HG03558 (cell line): ENCODE measurements around the gene NRTN.
"Not testable (repeated sequence)": the region's sequence is repeated elsewhere in the genome, so short reads cannot be mapped to it uniquely, and the experiment has no call there.

Experiments used
- ATAC-seq: cut with Tn5 transposase; IDR thresholded peaks from one replicate; pipeline ENCODE4 v1.9.1; 2021; ENCODE audit warnings: moderate number of reproducible peaks; ENCODE audit not compliant: unreplicated experiment; ENCODE audit errors: extremely low read depth

NRTN gene, protein sequence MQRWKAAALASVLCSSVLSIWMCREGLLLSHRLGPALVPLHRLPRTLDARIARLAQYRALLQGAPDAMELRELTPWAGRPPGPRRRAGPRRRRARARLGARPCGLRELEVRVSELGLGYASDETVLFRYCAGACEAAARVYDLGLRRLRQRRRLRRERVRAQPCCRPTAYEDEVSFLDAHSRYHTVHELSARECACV

DNA sequence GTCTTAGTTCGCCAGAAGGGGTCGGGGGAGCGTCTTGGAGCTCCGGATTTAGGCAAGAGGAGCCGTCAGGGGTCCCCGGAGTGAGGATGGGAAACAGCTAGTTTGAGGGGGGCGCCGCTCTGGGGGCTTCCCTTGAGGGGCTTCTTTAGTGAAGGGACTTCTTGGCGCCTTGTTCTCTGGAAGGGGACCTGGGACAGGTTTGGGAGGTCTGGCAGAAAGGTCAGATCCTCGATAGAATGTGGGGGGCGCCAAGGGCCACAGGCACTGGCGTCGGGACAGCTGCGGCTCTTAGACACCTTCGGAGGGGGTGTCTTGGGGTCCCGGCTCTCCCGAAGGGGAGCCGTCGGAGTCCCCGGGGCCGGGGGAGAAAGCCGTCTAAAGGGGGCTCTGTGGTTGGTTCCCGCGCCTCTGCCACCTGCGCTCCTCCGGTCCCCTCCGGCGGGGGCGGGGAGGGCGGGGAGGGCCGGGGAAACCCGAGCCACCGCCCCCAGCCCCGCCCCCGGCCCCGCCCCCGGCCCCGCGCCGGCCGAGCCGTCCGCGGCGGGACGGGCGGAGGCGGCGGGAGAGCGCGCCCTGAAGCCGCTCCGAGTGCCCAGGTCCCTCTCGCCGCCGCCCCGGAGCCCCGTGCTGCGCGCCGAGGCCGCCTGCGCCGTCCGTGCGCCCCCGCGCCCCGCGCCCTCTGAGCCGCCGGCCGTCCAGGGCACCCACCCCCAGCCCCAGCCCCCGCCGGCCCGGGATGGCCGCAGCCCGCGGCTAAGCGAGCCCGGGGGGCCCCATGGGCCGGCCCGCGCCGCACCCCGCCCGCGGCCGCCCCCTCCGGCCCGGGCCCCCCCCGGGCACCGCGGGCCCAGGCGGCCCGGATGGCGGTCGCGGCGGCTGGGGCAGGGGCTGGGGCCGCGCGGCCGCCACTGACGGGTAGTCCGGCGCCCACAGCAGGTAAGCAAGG is at the start of gene NRTN:
Gene NRTN, plus strand, starts transcription at position 552 of the 946 bp plus-strand sequence. CDS start 19,099 bp downstream, outside the sequence.
- no peak for ATAC-seq

DNA sequence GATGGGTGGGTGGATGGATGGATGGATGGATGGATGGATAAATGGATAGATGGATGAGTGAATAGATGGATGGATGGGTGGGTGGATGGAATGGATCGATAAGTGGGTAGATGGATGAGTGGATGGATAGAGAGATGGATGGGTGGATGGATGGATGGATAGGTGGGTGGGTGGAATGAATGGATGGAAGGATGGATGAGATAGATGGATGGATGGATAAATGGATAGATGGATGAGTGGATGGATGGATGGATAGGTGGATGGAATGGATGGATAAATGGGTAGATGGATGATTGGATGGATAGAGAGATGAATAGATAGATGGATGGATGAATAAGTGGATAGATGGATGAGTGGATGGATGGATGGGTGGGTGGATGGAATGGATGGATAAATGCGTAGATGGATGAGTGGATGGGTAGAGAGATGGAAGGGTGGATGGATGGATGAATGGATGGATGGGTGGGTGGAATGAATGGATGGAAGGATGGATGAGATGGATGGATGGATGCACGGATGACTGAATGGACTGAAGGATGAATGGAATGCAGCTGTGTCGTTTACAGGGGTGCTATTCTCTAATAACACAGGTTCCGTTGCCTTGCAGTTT is 42.2 kb upstream of the NRTN start:
- no peak for ATAC-seq

DNA sequence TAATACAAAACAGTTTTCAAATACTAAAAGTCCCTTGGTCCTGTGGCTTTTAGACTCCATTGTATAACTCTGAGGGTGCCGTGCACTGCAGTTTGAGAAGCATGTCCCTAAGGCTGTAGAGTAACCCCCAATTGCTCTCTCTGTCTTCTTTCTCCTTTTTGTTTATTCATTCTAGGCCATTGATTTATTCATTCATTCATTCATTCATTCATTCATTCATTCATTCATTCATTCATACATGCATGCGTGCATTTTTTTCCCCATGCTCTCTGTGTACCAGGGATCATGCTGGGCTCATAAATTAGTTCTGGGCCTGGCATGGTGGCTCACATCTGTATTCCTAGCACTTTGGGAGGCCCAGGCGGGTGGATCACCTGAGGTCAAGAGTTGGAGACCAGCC is 39.6 kb upstream of the NRTN start:
- ATAC-seq: no peak

DNA sequence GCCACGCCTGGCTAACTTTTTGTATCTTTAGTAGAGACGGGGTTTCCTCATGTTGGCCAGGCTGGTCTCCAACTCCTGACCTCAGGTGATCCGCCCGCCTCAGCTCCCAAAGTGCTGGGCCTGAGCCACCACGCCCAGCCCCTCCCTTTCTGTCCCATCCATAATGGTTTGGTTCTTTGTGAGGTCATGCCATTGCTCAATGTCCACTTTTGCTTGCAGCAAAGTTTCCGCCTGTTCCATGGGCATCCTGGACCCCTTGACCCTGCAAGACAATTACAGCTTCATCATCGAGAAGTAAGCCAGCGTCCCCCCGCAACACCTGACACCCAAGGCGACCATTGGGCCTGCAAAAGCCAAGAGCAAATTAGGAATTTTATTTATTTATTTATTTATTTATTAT is 36.9 kb upstream of the NRTN start:
- ATAC-seq: no peak

DNA sequence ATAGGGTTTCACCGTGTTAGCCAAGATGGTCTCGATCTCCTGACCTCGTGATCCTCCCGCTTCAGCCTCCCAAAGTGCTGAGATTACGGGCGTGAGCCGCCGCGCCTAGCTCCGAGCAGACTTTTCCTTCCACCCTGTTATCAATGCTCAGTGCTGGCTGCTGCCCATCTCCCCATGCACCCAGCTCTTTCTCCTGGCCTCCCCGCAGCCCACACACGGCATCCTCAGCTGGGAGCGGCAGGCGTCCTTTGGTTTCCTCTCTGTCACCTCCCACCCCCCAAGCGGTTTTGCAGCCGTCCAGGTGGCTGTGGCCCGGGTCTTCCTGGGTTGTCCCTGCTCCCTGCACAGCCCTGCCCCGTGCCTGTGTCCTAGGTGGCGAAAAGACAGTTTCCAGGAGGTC is 32.5 kb upstream of the NRTN start:
- no peak for ATAC-seq

DNA sequence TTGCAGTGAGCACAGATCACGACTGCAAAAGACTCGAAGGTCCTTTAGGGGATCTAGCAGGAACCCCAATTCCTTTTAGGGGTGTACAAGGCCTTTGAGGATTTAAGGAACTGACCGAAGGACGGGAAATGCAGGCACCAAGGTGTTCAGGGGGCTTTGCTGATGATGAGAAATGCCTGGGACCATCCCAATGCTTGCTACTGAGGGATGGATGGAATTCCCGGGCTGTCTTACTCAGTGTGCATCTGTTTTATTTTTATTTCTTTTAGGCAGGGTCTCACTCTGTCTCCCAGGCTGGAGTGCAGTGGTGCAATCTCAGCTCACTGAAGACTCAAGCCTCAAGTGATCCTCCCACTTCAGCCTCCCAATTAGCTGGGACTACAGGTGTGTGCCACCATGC is 31.6 kb upstream of the NRTN start:
- ATAC-seq: no peak

DNA sequence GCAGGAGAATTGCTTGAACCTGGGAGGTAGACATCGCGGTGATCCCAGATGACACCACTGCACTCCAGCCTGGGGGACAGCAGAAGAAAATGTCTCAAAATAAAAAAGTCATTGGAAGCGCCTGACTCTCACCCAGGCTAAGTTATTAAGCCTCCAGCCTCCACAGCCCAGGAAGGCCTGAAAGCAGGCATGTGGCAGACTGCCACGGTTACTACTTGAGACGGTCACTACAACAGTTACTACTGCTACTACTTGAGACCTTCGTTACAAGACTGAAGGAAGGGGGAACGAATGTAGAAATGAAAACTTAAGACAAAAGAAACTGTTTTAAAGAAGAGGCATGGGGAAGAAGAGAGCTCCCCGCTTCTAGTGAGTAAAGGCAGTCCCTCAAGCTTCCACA is 29.9 kb upstream of the NRTN start:
- no peak for ATAC-seq

DNA sequence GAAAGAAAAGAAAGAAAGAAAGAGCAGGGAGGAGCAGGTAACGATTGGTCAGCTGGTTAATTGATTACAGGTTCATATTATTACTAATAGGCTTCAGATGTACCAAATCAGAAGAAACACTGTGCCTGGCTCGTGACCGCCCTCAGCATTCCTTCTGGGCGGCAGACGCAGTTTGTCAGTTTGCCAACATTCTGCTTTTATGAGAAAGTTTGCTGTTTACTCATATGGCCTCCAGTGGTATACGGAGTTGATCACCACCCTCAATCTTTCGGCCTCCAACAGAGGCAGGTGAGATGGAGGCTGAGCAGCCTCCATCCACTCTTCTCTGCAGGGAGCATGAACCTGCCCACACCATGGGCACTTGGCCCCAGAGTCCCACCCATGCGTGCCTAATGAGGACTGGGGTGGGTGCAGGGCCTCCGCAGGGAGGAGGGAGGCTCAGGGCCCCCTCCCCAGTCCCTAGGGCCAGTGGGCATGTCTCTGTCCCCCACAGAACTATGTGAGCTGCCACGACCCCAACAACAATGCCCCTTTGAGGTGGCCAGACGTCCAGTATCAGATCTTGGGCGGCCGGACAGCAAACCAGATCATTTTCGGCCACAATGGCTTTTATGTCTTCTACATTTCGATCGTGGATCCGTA is 29.1 kb upstream of the NRTN start:
- no peak for ATAC-seq

DNA sequence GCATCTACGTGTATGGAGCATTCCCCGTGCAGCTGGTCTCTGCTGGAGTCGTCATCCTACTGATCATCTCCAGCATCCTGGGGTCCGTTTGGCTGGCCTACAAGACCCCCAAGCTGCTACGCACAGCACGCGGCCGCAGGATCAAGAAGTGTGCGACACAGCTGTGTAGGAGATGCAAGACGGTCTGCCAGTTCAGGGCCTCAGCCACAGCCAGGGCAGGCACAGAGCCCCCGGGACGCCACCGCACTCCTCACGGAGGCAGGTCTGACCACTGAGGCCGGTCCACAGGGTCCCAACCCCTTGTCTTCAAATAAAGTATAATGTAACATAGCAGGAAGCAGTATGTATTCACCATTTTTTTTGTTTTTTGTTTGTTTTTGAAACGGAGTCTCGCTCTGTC is 26.5 kb upstream of the NRTN start:
- ATAC-seq: no peak

DNA sequence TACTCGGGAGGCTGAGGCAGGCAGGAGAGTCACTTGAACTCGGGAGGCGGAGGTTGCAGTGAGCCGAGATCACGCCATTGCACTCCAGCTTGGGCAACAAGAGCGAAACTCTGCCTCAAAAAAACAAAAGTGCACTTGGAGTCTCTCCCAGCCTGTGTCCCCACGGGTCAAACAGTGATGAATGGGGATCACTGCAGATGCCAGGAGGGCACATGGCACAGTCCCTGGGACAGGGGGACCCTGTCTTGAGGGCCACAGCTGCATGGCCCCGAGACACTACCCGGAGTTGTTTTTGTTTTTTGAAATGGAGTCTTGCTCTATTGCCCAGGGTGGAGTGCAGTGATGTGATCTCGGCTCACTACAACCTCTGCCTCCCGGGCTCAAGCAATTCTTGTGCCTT is 24.0 kb upstream of the NRTN start:
- ATAC-seq: not testable (repeated sequence)

DNA sequence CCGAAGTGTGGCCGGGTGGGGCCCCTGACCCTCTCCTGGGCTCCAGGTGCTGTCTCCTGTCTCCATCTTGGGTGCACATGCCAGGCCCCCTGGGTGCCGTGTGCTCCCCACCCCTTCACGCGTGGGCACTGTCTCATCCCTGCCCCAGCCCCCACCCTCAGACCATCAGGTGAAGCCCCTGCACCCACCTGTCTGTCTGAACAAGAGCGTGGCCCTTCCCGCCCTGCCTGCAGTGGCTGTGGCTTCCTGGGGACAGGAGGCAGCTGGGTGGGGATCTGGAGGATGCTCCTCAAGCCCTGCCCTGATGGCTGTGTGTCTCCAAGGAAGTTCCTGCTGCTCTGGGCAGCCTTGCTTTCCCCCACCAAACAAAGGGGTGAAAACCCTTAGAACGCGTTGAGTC is 22.5 kb upstream of the NRTN start:
- ATAC-seq: no peak

DNA sequence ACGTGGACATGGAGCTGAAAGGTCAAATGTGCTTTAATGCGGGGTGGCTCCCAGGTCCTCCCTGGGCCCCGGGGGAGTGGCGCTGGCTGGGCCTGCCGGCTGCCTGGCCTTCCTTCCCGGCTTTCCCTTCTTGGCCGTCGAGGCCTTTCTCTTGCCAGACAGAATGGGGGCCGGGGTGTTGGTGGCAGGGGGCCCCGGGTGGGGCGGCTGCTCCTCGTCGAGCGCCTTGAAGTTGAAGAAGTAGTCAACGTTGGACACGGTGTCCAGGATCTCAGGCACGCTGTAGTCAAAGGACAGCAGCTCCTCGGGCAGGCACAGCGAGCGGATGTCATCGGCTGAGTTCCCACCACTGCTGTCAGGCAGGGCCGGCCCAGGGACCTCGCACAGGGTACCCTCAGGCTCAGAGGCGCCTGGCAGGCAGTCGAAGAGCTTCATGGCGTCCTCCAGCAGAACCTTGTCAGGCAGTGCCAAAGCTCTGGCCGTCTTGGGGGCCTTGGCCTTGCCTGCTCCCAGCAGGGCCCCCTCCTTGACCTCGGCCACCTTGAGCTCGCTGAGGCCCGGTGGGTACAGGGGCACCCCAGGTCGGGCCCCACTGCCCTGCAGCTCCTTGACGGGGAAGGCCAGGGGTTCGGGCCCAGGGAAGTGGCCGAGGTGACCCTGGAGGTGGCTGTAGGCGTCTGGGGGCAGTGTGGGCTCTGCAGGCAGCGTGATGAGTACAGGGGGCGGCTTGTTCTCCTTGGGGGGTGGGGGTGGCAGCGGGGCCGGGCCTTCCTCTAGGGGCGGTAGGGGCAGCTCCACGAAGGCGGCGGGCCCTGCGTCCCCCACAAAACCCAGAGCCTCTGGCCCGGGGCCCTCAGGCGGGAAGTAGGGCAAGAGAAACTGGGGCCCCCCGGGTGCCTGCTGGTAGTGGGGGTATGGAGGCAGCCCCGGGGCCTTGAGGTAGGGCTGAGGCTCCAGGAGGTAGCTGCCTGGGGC is 21.6 kb upstream of the NRTN start:
- ATAC-seq: no peak

DNA sequence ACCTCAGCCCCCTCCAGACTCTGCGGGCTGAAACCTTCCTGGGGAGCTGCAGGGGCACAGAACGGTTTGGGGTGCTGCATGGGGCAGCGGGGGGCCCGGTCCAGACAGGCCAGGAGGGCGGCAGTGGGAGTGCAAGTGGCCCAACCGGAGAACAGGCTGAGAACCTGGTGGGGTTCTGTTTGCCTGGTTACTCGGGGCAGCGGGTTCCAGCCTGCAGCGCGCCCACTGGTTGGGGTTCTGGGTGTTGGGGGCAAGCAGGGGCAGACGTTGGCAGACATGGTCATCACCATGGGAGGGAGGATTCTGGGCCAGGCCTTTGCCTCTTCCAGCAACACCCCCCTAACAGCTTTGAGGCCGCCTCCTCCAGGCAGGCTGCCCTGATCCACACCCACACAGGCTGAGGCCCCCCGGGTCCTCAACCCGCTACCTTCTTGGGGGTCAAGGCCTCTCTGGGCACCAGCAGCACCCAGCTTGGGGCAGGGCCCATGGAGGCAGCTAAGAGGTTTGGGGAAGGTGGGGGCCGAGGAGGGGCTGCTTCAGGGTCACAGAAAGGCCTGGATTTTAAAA is 20.2 kb upstream of the NRTN start, which contains the start of gene PRR22:
Gene PRR22, minus strand, starts transcription at position 166 of the 567 bp plus-strand sequence. Its CDS starts 86 bp downstream, at position 80.
- ATAC-seq: no peak

DNA sequence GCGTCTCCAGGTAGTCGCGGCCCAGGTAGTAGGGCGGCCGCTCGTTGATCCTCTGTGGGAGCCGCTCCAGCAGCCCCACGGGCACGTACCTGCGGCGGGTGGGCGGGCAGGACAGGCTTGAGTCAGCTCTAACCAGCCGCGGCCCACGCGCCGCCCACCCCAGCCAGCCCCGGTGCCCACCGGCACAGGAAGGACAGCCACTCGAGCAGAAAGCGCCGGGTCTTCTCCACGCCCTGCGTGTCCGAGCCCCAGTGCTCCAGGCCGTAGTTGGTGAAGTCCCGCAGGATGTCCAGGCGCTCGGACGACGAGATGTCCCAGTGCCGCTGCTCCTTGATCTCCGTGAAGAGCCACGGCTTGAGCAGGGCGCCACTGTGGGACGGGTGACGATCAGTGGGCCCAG is 19.4 kb upstream of the NRTN start:
- no peak for ATAC-seq

DNA sequence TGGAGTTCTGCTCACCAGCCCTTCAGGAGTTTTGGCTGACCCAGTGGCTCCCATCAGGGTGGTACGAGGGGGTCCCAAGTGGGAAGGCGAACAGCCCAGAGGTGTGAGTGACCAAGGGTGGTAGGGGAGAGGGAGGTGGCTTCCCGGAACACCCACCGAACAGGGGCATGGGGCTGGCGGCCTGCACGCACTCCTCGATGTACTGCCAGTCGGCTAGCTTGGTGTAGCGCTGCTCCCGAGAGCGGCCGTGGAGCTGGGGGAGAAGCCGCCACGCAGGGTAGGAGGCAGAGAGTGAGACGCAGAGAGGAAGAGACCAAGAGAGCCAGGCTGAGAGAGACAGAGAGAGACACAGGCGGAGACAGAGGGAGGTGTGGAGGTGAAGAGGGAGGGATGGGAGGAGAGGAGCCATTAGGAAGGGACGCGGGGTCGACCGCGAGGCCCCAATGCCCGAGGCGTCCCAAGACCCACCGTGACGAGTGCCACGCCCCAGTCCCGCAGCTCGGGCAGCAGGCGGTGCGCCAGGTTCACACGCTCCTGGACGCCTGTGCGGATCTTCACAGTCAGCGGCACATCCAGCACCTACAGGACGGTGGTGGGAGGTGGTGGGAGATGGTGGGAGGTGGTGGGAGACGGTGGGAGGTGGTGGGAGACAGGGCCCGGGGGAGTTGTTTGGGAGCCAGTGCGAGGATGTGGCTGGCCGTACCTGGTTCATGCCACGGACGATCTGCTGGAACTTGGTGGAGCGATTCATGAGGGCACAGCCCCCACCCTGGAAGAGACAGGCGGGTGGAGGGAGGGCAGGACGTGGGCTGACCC is 18.1 kb upstream of the NRTN start:
- ATAC-seq: no peak

DNA sequence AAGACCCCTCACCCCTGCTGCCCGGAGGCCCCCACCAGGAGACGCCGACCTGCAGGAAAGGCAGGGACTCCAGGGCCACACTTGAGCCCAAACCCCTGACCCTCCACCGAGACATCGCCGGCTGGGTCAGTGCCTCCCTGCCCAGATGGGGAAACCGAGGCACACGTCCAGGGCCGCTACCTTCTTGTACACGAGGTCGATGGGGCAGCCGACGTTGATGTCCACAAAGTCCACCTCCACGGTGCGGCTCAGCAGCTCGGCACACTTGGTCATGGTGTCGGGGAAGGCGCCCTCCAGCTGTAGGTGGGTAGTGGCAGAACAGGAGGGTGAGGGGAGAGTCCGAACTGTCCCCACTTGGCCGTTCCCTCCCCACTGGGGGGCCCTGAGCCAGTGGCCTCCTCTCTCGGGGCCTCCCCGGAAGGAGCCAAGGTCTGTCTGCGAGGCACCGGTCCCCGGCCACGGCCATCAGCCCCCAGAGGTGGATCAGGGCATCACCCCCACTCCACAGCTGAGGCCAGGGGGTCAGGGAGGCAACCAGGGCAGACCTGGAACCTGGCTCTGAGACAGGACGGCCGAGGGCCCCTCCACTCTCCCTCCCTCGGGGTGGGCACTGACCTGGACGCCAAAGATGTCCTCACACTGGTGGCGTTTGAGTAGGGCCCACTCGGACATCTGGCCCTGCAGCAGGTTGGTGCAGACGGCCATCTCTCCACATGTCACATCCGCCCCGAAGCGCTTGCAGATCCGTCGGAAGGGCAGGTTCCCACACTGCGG is 17.3 kb upstream of the NRTN start:
- ATAC-seq: no peak

DNA sequence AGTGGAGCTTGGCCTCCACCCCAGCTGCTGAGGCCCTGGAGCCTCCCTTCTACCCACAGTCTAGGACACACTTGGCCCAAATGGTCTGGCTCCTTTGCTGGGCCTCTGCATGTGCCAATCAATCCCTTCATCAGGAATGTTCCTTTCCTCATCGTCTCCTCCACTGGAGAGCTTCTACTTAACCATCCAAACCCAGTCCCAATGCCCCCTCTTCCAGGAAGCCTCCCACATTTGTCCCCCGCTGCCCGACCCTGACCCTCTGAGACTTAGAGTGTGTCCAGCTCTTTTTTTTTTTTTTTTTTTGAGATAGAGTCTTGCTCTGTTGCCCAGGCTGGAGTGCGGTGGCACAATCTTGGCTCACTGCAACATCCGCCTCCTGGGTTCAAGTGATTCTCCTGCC is 16.4 kb upstream of the NRTN start:
- ATAC-seq: no peak

DNA sequence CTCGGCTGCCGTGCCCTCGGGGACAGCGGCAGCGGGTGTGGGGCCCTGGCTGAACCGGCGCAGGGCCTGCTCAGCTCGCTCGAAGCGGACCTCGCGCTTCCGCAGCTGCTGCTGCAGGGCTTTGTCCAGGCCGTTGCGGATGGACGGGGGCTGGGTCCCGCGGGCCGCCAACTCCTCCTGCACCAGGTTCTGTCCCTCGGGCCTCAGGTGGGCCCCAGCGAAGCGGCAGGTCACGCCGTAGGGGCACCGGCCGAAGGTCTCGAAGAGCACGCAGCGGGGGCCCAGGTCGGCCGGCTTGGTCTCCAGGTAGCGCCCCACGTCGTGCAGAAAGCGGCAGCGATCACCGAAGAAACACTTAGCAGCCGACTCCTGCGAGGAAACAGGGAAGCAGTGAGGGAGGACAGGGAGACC is 15.5 kb upstream of the NRTN start:
- no peak for ATAC-seq
